ENCODE measurements around the gene GPRIN3.
"Not testable (repeated sequence)": the region's sequence is repeated elsewhere in the genome, so short reads cannot be mapped to it uniquely, and the experiment has no call there.

GPRIN3 gene

DNA sequence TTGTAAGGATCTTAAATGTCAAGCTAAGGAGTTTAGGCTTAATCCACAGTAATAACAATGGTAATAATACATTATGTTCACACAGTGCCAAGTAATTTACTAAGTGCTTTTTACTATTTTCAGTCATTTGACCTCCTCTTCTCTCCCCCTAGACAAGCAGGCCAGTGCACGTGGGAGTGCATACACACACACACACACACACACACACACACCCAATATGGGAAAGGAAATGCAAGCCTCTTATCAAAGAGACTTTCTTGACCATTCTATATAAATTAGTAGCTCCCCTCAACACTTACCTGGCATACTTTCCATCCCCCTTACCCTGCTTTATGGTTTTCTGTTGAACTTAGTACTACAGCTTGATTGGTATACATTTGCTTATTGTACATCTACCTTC lies 3.8 kb upstream of the GPRIN3 start:
- DNase-seq, result no peak

DNA sequence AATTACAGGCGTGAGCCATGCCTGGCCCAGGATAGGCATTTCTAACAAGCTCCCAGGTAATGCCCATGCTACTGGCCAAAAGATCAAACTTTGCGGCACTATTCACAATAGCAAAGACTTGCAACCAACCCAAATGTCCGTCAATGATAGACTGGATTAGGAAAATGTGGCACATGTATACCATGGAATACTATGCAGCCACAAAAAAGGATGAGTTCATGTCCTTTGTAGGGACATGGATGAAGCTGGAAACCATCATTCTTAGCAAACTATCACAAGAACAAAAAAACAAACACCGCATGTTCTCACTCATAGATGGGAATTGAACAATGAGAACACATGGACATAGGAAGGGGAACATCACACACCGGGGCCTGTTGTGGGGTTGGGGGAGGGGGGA lies 1.6 kb upstream of the GPRIN3 start:
- not testable (repeated sequence) for DNase-seq

DNA sequence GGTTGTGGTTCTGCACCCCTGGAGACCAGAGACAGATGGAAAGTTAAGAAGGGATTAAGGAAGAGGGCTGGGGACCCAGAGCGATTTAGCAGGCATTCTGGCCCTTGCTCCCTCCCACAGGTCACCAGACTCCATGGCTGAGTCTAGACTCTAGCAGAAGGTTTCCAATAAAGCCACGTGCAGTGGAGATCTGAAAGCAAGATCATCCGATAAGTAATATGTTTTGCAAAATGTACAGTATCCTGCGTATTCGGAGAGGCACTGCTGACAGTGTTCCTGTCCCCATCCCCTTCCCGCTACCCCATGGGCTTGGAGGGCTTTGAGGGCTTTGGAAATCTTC lies 531 bp upstream of the GPRIN3 start:
- DNase-seq, result no peak

GRCh38 chr4:89307178-89307445 lies 488 bp downstream of the GPRIN3 start:
- no peak for DNase-seq

DNA sequence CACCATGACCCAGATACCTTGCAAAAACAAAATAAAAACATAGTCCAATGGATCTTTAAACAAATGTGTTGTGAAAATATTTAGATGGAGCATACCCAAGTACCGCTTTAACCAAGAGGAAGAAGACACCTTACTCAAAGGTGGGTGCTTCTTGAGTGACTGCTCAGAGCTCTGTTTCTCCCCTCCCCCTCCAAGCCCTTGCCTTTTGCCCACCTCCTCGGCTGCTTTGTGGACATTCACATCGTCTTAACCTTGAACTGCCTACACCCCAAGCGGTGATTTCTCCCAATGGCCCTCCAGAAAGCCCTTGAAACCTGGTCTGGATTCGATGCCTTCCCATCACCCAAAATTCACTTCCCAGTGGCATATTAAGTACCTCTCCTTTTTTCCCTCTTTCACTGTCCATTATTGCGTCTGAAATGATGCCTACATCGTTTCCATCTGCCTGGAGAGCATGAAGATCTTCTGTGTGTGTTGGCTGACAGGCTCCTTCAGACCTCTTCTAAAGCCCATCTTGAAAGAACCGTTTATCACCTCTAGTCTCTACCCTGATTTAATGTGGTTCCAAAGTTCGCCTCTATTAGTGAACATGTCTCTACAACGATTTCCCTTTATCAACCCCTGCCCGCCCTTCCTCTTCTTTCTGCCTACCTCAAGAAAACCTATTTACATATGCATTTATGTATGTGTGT lies 968 bp downstream of the GPRIN3 start:
- no peak for DNase-seq

- DNase-seq, result no peak
These were observed 1.7 kb downstream of the GPRIN3 start for GRCh38 chr4:89305712-89306437.

DNA sequence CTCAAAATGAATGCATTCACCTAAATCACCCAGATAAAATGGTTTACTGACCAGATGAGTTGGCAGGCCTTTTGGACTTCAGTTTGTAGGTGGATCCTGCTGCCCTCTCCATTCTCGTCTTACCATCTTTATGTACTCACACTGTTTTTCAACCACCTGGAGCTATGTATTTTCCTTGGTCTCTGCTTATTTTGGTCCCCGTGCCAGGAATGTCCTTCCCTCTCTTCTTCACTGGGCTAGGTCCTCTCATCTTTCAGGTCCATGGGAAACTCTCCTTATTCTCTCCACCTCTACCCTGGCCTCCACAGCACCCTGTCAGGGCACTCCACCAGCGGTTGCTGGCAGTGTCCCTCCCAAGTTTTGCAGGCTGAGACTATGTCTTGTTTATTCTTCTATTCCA lies 2.6 kb downstream of the GPRIN3 start:
- no peak for DNase-seq

GRCh38 chr4:89303814-89304388 lies 3.7 kb downstream of the GPRIN3 start:
- DNase-seq, result no peak

DNA sequence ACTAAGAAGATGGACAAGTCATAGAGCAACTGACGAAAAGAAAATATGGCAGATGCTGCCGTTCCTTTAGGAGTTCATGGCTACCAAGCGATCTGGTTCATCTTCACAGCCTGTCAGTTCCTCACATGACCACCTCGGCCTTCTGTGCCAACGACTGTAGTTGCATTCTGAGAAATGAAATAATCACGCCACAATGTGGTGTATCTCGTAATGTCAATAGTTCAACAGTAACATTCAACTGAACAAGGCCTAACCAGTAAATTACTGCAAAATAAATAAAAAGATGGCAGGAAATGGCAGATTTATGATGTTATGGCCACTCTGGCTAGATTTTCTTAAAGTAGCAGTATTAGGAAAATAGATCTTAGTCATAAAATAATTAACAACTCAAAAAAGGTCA lies 4.4 kb downstream of the GPRIN3 start:
- no peak for DNase-seq

DNA sequence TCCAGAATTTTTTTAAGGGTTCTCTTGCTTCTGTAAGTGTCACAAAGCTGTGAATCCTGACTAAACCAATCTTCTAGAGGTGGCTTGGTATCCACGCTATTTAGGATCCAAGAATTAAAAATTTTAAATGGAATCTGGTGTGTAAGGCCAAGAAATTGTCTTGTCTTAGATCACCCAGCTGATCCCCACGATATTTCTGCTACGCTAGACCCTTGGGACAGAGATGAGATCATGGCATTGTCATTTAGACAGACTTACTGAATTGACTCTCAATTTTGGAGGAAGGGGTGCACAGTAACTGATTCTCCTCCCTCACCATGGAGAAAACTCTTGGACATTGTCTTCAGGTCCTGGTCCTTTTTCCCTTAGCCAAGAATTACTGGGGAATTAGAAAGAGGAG lies 5.7 kb downstream of the GPRIN3 start:
- DNase-seq, result no peak

- no peak for DNase-seq
These were observed 6.6 kb downstream of the GPRIN3 start for GRCh38 chr4:89301003-89301402.

GRCh38 chr4:89300499-89300898 lies 7.1 kb downstream of the GPRIN3 start:
- DNase-seq, result no peak

GRCh38 chr4:89300060-89300459 lies 7.5 kb downstream of the GPRIN3 start:
- DNase-seq, result no peak

- no peak for DNase-seq
These were observed 8.3 kb downstream of the GPRIN3 start for GRCh38 chr4:89299153-89299791.

DNA sequence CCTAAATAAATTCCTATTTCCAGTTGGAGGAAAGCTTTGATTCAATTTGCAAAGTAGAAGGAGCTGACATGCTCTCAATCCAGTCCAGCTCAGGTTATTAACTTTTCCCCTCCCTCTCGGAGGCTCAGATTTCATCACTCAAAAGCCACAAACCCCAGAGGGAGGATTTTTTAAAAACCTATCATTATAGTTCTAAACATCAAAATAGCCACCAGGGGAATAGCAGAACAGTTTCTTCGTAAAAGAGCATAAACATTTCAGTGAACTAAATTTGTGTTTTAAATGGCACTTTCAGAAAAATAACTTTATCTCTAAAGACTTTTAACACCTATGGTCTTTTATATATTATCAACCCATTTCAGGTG lies 8.8 kb downstream of the GPRIN3 start:
- DNase-seq, result no peak

- no peak for DNase-seq
These were observed 9.4 kb downstream of the GPRIN3 start for GRCh38 chr4:89298155-89298554.

GRCh38 chr4:89296896-89297295 lies 10.7 kb downstream of the GPRIN3 start:
- DNase-seq, result no peak

DNA sequence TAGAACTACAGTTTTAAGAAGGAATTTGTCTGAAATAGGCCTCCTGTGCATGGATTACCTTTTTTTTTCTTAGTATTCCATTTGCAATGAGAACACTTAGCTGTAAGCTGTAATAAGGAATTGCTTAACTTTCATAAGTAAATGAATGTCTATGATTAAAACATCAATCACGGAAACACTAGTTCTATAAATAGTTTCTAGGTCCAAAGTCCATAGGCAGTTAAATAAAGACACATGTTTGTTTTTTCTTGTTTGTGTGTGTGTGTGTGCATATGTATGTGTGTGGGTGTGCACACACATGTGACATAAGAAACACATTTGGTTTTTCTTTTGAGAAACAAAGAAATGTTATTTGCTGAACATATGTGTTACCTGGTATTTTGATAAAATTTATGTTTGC lies 11.2 kb downstream of the GPRIN3 start:
- no peak for DNase-seq

GRCh38 chr4:89295415-89295927 lies 12.1 kb downstream of the GPRIN3 start:
- no peak for DNase-seq

DNA sequence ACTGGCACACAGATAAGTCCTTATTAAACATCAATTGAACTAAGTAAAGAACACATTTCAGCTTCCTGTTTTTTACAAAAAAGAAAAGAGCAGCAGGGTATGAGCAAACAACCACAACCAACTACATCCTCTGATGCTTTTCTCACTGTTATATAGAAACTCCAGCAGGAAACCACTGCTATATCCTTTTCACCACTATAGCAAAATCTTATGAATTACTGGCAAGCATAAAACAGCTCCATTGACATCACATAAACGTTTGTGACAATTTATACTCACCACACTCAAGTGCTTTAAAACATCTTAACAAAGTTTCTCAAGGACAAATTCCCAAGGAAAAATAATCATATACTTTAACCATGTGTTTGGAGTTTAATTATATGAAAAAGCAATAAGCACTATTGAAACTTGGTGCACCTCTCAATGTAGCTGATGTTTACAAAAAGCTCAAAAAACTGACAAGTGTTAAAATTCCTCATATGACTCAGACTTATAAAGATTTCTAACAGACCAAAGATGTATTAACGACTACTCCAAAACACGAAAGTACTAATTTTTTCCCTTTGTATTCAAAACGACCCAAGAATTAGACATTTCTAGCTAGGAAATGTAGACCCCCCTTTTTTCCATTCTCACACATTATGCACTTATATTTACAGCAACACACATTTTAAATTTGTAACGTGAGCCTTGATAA lies 12.9 kb downstream of the GPRIN3 start:
- DNase-seq, result no peak

- DNase-seq, result no peak
These were observed 14.3 kb downstream of the GPRIN3 start for GRCh38 chr4:89293299-89293698.

GRCh38 chr4:89290727-89291516 lies 16.7 kb downstream of the GPRIN3 start:
- DNase-seq, result no peak

Measured in fibroblast of skin of back (primary cell).